RPMI8226 (cell line): ENCODE results near the gene DGKH.
"Not testable (repeated sequence)": the region's sequence is repeated elsewhere in the genome, so short reads cannot be mapped to it uniquely, and the experiment has no call there.

Source experiments
- DNase-seq: peaks from one replicate; pipeline ENCODE4 v3.0.0-alpha.2; 2015

The DGKH gene

DNA sequence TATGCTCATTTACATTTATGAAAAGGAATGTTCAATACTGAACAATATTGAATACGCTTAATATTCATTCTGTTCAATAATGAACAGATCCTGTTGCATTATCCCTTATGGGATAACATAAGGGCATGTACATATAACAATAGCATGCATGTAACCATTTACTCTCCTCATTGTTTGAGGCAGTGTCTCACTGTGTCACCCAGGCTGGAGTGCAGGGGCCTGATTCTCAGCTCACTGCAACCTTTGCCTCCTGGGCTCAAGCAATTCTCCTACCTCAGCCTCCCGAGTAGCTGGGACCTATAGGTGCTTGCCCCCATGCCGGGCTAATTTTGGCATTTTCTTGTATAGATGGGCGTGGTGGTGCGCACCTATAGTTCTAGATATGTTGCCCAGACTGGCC, 4.8 kb upstream of the DGKH start:
- no peak for DNase-seq

DNA sequence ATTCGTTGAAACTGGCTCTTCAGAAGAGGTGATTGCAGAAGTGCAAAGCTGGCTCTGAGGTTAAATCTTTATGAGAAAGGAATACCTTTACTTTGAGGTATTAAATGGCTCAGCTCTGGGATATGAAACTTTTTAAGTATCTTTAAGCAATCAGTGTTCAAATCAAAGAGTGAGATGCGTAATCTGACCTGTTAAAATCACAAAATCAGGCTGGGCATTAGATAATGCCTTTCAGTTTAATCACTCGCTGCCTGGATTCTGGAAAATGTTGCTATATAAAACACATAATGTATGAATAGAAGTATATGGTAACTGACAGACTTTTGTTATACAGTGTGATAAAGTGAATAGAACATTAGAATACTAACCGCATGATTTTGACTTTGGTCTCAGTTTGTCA, 2.0 kb upstream of the DGKH start:
- DNase-seq: no peak

DNA sequence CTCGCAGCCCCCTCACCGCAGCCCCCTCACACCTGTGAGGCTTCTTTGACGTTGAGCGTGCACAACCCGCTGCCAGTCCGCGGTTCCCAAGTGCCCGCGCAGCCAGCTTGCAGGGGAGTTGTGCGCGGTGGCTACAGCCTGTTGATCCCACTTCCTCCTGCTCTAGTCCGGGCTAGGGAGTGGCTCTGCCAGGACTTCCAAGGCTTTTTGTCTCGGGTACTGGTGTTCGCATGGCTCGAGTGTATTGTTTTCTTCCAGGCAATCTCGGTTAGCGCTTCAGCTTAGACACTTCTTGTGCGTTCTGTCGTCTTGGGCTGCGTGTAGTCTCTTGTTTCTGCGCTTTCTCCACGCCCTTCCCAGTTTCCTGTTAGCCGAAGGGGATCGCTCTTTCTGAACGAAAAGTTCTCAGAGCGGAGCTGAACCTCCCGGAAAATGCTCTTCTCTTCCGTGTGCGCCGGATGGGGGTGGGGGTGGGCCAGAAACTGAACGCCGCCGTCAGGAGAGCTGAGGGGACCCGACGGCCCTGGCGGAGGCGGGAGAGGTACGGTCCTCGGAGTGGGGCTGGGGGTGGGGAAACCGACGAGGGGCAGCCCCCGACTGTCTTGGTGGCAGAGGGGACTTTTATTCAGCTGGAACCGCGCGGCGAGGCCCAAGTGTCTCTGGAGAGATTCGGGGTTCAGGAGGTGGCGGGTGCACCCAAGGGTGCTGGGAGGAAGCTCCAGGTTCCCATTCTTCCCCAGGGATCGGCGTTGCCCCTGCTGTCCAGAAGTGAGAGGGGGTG, 697 bp upstream of the DGKH start:
- peak; percentile 49 for DNase-seq

DNA sequence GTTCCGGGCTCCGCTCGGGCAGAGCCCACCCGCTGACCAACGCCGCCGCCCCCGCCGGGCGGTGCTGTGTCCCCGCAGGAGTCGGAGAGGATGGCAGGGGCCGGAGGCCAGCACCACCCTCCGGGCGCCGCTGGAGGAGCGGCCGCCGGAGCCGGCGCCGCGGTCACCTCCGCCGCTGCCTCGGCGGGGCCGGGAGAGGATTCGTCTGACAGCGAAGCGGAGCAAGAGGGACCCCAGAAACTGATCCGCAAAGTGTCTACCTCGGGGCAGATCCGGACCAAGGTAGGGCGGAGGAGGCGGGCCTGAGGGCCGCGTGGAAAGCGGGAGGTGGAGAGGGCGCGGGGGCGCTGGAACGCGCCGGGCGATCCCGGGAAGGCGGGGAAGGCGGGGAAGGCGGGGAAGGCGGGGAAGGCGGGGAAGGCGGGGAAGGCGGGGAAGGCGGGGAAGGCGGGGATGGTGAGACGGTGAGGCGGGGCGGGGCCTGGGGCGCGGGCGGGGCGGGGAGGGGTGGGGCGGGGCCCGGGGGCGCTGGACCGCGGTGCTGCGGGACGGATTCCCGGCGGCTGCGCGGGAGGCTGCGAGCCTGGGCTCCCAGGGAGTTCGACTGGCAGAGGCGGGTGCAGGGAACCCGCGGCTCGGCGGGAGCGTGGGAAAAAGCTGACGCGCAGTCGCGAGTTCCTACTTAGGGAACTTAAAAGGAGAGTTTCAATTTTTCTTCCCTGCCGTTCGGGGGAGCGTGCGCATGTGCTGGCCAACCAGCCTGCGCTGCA, 421 bp downstream of the DGKH start:
- peak; percentile 61 for DNase-seq

DNA sequence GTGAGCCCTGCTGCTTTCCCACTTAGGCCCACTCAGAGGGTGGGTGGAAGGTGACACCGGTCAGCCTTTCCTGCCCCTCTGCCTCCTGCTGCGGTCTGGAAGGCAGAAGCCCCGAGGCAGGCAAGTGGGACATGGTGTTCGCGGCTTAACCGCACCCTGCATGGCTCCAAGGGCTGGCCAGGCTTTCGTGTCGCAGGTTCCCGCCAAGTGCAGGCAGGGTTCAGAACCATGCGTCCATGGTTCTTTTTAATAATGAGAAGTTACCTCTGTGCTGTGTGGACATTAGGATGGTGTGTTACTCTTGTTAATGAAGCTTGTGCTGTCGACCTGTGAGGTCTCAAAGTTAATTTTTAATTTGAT, 986 bp downstream of the DGKH start:
- DNase-seq: no peak

DNA sequence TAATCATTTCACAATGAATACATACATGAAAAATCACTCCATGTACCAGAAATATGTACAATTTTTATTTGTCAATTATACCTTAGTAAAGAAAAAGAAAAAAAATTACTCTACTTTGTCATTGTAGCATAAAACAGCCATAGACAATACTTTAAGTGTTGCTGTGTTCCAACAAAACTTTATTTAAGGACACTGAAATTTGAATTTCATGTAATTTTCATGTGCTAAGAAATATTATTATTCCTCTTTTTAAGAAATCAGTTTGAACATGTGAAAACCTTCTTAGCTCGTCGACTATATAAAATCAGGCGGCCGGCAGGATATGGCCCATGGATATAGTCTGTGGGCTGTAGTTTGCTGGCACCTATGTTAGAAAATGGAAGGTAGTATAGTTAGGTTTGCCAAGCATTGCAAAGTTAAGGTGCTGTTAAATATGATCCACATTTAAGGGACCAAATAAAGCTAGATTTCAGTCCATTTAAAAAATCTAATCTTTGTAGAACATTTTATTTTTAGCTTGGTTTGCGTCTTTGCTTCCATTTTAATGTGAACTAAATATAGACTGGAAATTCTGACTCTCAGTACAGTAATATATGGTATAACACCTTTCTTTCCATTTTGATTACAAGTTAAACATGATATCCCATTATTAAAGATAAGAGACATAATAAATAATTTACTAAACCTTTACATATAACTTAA, 6.5 kb downstream of the DGKH start:
- peak; percentile 30 for DNase-seq

DNA sequence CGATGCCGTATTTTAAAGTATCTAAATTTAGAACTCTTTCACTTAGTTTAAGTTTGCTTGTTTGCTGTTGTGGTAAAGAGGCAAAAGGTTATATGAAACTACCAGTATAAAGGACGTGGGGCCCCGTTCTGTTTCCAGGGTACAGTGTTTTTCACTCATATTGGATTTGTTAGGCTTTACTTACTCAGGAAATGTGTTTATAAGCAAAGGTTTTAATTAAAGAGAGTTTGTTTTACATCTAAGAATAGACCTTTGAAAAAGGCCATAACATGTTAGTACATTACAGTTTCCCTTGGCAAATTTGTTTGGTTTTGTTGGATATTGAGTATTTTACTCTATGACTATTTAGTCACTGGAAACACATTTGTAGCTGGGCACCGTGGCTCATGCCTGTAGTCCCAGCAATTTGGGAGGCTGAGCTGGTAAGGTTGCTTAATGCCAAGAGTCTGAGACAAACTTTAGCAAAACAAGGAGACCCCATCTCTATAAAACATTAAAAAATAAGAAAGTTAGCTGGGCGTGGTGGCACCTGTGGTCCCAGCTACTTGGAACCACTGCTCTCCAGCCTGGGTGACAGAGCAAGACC, 7.1 kb downstream of the DGKH start:
- DNase-seq: peak; percentile 21

DNA sequence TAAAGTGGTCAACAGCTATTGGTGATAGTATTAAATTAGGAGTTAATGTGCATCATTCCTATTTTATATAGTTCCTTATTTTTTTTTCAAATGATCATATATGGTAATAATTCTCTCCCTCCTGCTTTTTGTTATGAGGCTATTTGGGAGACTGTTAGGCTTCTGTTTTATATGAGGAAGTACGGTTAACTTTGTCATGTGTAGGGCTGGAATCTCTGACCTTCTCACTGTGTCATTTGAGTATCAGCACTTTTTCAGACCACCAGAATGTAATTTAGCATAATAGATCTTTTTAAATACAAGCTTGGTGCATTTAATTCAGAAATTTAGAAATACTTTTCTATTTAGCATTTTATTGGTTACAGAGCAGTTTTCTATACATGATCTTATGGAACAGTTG, 7.7 kb downstream of the DGKH start:
- peak; percentile 39 for DNase-seq

DNA sequence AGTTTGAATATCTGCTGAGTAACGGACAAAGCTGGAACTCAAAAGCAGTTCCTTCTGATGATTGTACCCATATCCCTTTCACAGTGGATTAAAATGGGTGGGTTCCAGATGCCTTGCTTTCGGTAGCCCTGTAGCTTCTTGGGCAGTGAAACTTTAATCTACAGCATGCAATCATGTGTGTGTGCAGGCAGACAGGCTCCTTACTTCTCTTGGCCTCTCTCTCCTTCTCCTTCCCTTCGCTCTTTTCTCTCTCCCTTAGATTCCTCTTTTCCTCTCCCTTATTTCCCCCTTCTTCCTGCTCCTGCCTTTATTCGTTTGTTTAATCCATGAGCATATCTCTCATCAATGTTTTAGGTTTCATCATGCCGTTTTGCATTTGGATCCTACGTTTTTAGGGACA, 8.1 kb downstream of the DGKH start:
- peak; percentile 34 for DNase-seq

DNA sequence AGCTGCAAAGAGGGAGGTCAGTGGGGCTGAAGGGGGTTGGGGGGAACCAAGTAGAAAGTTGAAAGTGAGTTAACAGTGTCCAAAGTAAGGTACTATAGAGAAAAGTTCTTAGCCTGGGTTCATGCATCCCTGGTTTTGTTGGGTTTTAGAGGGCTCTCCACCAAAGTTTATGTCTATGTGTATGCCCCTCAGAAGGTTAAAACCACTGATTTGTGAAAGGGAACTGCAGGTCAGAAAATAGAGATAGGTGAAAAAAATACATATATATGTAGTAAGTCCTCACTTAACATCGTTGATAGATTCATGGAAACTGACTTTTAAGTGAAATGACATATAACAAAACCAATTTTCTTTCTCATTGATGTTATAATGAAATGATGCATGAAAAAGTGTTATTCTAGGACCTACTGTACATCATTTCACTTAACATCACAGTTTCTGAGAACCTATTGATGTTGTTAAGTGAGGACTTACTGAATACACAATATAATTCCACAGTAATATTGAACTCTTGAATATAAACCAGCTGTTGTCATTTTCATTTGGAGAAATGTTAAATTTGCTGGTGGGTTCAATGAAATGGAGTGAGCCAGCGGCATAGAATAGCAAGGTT, 9.6 kb downstream of the DGKH start:
- no peak for DNase-seq

DNA sequence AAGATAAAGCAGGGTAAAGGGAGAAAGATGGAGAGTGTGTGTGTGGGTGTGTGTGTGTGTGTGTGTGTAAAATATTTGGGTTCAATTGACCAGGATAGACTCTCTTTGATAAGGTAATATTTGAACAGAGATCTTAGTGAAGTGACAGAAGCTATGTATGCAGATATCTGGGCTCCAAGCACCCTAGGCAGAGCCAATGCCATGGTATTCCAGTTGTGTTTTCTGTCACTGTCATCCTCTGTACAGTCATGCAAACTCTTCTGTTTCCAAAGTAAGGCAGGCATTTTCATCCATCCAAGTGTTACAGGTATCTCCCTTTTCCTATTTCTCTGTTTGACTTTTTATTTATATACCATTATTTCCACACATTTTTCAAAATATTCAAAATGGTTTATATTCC, 13.5 kb downstream of the DGKH start:
- no peak for DNase-seq

DNA sequence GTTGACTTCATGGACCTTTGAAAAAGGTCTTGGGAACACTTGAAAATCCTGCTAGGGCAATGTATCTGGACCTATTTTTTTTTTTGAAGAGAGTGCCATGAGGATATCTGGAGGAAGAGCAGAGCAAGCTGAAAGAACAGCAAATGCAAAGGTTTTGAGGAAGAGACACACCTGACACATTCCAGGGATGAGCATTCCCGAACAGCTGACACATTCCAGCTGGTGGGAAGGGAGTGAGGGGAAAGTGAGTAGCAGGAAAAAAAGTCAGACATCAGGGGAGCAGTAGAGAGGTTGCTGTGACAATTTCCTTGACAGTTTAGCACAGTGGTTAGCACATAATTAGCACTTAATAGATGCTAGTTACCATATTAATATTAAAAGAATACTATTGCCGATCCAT, 14.7 kb downstream of the DGKH start:
- no peak for DNase-seq

DNA sequence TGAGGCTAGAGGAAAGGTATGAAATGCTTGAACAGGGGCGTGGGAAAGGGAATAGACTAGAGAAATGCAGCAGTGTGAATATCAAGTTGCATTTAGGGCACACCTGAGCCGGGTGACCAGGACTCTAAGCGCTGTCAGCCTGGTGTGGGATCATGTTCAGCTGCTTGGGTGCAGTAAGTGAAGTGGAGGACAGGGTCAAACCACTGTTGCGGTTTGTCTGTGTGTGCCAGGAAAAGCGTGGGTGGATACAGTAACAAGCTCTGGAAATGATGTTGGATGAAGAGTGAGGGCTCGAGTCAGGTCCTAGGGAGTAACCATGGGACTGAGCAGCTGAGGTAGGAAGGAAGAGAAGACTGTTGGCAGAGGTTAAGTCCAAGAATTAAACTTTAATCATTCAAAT, 15.8 kb downstream of the DGKH start:
- no peak for DNase-seq

DNA sequence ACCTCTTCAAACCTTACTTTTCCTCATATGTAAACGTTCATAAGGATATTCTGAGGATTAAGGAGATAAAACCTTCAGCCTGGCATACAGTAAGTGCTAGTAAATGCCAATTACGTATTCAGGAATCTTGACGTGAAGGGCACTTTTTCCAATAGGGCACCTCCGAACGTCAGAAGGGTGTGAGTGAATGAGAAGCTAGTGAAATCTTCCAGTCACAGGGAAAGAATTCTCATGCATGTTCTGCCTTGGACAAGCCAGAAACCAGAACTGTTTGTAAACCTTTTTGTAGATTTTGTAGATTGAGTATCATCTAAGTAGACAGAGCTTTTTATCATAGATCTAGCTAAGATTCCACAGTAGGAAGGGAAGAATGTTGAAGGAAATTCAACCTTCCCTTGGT, 16.5 kb downstream of the DGKH start:
- DNase-seq: no peak

DNA sequence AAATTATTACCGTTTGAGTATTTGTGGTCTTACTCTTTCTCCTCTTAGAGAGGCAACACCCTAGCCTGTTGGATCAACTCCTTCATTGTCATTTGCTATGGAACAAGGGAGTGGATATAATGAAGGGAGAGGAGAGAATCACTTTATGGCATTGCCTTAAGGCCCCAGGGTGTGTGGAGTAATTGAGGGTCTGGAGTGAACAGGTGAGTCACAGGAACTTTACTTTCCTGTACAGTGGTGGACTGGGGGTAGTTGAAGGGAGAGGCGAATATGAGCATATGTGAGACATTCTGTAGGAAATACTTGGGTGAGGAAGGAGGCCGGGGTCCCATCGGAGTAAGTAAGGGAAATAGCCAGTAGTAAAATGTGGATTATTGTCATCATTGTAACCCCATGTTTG, 17.0 kb downstream of the DGKH start:
- no peak for DNase-seq

DNA sequence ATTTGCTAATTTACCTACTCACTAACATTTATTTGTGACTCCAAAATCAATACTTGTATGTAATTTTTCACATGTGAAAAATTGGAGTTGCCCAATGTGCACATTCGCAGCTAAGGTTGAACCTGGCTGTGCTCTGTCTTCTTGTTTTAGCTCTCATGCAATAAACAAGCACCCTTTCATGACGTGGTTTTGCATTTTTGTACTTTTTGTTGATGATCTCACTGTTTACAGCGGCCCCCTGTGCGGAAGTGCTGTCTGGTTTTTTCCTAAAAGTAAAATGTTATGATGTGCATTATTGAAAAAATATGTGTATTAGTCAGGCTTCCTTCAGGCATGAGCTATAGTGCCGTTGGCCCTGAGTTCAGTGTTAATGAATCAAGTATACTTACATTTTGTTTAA, 18.1 kb downstream of the DGKH start:
- DNase-seq: no peak

DNA sequence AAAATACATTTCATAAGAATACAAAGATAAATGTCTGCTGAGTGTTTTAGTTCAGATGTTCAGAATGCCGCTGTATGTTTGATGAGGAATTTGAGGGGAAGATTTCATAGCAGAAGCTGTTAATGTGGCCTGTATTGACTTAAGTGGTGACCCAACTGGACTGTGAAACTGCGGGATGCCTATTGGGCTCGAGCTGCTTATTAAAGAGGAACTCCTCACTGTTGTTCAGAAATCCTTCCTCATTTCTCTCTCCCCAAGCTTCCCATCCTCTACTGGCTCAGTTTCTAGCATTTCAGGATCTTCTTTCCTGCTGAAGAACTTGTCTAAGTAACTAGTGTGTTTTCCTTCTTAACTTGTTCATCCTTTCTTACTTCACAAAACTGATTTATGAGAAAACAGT, 20.4 kb downstream of the DGKH start:
- no peak for DNase-seq

DNA sequence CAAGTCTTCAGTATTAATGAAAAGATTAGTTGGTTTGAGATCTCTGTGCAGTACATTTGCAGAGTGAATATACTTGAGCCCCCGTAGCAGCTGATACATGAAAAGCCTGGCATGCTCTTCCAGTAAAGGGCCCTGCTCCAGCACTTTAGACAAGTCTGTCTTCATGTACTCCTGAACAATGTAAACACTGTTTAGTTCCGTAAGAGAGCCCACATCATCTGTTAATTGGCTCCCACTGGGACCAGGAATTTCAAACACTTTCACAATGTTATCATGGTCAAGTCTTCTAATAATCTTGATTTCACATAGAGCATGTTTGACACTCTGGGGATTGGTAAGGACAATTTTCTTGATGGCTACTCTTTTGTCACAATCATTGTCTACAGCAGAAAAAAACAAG, 22.2 kb downstream of the DGKH start:
- DNase-seq: not testable (repeated sequence)

DNA sequence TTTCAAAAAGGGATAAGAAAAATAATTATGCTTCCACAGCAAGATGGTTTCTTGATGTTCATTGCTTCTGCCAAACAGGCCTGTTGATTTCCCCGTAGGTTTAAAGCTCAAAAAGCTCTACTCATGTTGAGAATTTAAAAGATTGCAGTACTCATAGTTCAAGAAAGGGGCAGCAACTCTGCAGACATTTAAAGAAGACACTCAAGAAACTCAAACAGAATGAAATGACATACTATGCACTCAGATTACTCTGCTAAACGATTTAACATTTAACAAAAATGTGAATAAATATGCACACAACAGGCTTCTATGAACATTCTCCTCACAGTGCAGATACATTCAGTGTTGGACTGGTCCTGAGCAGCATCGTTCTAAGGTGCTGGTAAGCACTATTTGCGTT, 22.7 kb downstream of the DGKH start:
- not testable (repeated sequence) for DNase-seq

DNA sequence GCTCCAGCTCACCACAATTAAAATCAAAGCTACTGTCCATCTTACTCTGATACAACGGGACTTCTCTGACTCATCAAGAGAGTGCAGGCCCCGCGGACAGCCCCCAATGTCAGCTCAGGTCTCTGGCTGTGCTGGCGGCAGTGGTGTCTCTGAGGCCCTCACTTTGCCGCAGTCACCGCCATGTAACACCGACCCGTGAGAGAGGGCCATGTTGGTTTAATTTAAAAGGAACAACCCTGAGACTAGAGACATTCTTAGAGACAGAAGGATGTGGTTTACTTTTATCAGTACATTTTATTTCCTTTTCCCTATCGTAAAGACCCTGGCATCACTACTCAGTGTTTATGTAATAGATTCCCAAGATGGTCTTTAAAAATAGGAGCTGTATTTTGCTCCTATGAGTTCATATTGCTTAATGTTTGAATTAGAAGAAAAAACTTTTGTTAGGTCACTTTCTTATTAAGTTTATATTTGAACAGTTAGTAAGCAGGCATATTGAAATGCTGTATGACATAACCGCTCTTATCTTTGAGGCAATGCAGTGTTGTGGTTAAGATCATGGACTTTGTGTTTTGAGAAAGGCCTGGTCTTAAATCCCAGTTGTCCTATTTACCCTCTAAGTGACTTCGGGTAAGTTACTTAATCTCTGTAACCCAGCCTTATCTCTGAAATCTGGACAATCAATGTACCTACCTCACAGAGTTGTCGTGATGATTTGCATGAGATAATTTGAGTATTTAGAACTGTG, 23.4 kb downstream of the DGKH start:
- no peak for DNase-seq

DNA sequence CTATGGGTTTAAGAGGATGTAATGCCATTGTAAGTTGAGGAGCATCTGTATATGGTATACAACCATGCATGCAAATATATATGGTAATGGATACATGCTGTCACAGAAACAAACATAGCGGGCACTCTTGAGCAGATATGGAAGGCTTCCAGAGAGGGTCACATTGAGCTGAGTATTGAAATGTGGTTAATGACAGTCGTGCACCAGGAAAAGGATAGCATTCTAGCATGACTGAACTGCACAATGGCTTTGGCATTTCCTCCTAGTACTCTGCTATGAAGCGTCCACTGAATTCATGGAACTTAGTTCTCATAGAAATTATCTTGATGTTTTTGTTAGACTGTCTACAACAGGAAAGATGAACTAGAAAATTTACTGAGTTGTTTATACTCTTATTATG, 25.2 kb downstream of the DGKH start:
- no peak for DNase-seq

DNA sequence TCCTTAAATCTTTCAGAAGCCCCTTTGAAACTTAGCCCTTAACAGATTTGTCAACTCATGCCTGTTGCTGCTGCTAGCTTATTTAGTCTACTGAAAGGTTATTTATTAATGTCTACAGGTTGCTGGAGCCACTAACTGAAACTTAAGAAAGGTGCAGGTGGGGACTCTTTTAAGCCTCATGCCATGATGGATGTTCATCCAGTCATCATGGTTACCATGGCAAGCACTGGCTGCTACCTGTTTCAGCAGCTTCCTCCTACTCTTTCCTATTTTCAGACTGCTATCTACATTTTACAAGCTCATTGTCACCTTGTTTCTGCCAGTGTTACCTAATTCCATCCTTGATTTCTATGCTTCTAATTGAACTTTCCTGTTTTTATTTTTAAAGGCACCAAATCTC, 27.1 kb downstream of the DGKH start:
- peak; percentile 22 for DNase-seq
